ENCODE measurements around the gene ARHGEF18. TPM values are rescaled to one million over a fixed set of nuclear protein-coding genes. Genes with fewer than 3 reads are reported as not detected.

ARHGEF18 gene
- total and polyA plus RNA-seq, 2 of the 13 experiments (the other 11 are each of a cell fraction or from before 2014, with no cell fraction given): 4.2 to 17.5 TPM

- Histone ChIP-seq H3K4me2 (ENCODE audit: low read depth, low read length) (peak overlapping the region; percentile 27; the same call in 1 of the 2 replicates), H3K27me3 (ENCODE audit: control insufficient read depth in 1 of 2, insufficient read depth in 2 of 2, low read length in 2 of 2) (peaks cover 3 to 13% of the 10 kb centered on the region in 2 experiments; a peak in 2 of 5 replicates), H3K27ac (ENCODE audit: extremely low read length, insufficient read depth, low read length) (no peak overlapping the region), H3K9ac (ENCODE audit: insufficient read depth, low read depth, low read length) (no peak overlapping the region), H3K4me1 (ENCODE audit: insufficient read depth, low read length) (peaks cover 12% of the 10 kb centered on the region), H3K36me3 (replicated peaks in 1 of 2; ENCODE audit: control insufficient read depth in 1 of 2, insufficient read depth in 2 of 2, low read length in 2 of 2) (no peaks in the 10 kb centered on the region), H3K79me2 (ENCODE audit: insufficient read depth, low read length) (no peaks in the 10 kb centered on the region), H3K4me3 (replicated peaks in 1 of 3; ENCODE audit: insufficient read depth in 1 of 3, low read depth in 2 of 3, low read length in 3 of 3) (no peak overlapping the region; a peak in 1 of 6 replicates), H3K9me3 (ENCODE audit: low read length) (no peaks in the 10 kb centered on the region), H2AFZ (ENCODE audit: low read length) (no peak overlapping the region), H4K20me1 (ENCODE audit: insufficient read depth, low read length) (no peaks in the 10 kb centered on the region)
- ATAC-seq: peak; percentile 14; the same call in 1 of the 3 replicates
- POLR2A ChIA-PET: no interaction called here
- no TSS peak for BruUV-seq (replicated peaks)
- WGBS (ENCODE audit: low lambda C conversion rate): 13% methylated on average over 3 of the region's 6 CpGs
- intact Hi-C loops (cut with micrococcal nuclease; ENCODE audit: unreplicated experiment): no loop called here
- in situ Hi-C loops (cut with HindIII; ENCODE audit: extremely low pct_ligation_motif_present, low pct_unique_long_range_greater_than_20kb): no loop called here
- CTCF ChIA-PET (ENCODE audit: low intra/inter-chr PET ratio, low total read pairs): no interaction called here
- DNase-seq (ENCODE audit: low spot score): no peak
- FAIRE-seq: no peak
- TF ChIP-seq JDP2 (CRISPR knock-in tag; IDR thresholded peaks at IDR 0.05; ENCODE audit: borderline replicate concordance): no peak
- TF ChIP-seq PRDM15 (CRISPR knock-in tag; IDR thresholded peaks at IDR 0.05): peak; percentile 57; the same call in 1 of the 2 replicates
- no peak for TF ChIP-seq TEAD2 (CRISPR knock-in tag; IDR thresholded peaks at IDR 0.05)
- 0 out of 2 replicates have a peak, but pooled peaks have one; percentile 15 for TF ChIP-seq SALL1 (CRISPR knock-in tag; IDR thresholded peaks at IDR 0.05)
- peak; percentile 31 for TF ChIP-seq TEAD3 (CRISPR knock-in tag; optimal IDR thresholded peaks at IDR 0.05; ENCODE audit: borderline replicate concordance)
Measured at GRCh38 chr19:7376151-7376852, 27.6 kb downstream of the ARHGEF18 start.

Data from HepG2 (cell line).